ENCODE measurements around the gene UBQLN1.

Gene UBQLN1

GRCh38 chr9:83701769-83702168 lies 6.0 kb downstream of the UBQLN1 start:
- Histone ChIP-seq H3K4me3 (no peak overlapping the region), H3K27ac (no peak overlapping the region), H3K4me1 (peaks cover 9 to 85% (median 14%) of the 10 kb centered on the region in 10 experiments; a peak in 18 of 20 replicates), H3K27me3 (no peaks in the 10 kb centered on the region), H3K36me3 (peaks cover 0 to 67% (median 39%) of the 10 kb centered on the region in 11 experiments; a peak in 18 of 22 replicates), H3K9ac (no peak overlapping the region), H3K4me2 (peak overlapping the region in 3 of 11 experiments; percentile 10 to 47 (median 15); a peak in 2 of 22 replicates), H3K9me3 (replicated peaks in 1 of 11) (peaks cover 0 to 16% (median 11%) of the 10 kb centered on the region in 11 experiments; a peak in 17 of 22 replicates), H4K20me1 (peaks cover 92 to 100% (median 100%) of the 10 kb centered on the region in 11 experiments)
- TF ChIP-seq Cebpa-rat (IDR thresholded peaks at IDR 0.05) = no peak

- H3K36me3 ChIP-seq = peaks cover 0 to 71% (median 41%) of the 10 kb centered on the region in 11 experiments; a peak in 18 of 22 replicates
- peaks cover 9 to 90% (median 12%) of the 10 kb centered on the region in 10 experiments; a peak in 18 of 20 replicates for H3K4me1 ChIP-seq
- peaks cover 95 to 100% (median 100%) of the 10 kb centered on the region in 11 experiments for H4K20me1 ChIP-seq
- no peak overlapping the region for H3K9ac ChIP-seq
- TF ChIP-seq Cebpa-rat (IDR thresholded peaks at IDR 0.05) = no peak
- no peak overlapping the region for H3K27ac ChIP-seq
- no peaks in the 10 kb centered on the region for H3K27me3 ChIP-seq
- no peak overlapping the region for H3K4me3 ChIP-seq
- H3K4me2 ChIP-seq = peak overlapping the region in 2 of 11 experiments; percentile 15 to 47; a peak in 1 of 22 replicates
- peaks cover 0 to 16% (median 11%) of the 10 kb centered on the region in 11 experiments; a peak in 17 of 22 replicates for H3K9me3 ChIP-seq (replicated peaks in 1 of 11)
Measured at GRCh38 chr9:83701286-83701685, 6.5 kb downstream of the UBQLN1 start.

- H3K36me3 ChIP-seq = peaks cover 0 to 55% (median 28%) of the 10 kb centered on the region in 11 experiments; a peak in 16 of 22 replicates
- H3K27ac ChIP-seq = no peak overlapping the region
- H3K9me3 ChIP-seq (replicated peaks in 1 of 11) = peaks cover 0 to 6% (median 2%) of the 10 kb centered on the region in 11 experiments; a peak in 5 of 22 replicates
- TF ChIP-seq Cebpa-rat (IDR thresholded peaks at IDR 0.05) = no peak
- no peak overlapping the region for H3K4me3 ChIP-seq
- no peak overlapping the region for H3K9ac ChIP-seq
- peaks cover 0 to 88% (median 0%) of the 10 kb centered on the region in 10 experiments; a peak in 8 of 20 replicates for H3K4me1 ChIP-seq
- no peaks in the 10 kb centered on the region for H3K27me3 ChIP-seq
- H4K20me1 ChIP-seq = peaks cover 97 to 100% (median 100%) of the 10 kb centered on the region in 11 experiments
- peak overlapping the region in 2 of 11 experiments; percentile 2 to 32; a peak in 2 of 22 replicates for H3K4me2 ChIP-seq
Measured at GRCh38 chr9:83699615-83700014, 8.1 kb downstream of the UBQLN1 start.

GRCh38 chr9:83698976-83699585 lies 8.7 kb downstream of the UBQLN1 start:
- Histone ChIP-seq H3K9ac (no peak overlapping the region), H3K27ac (no peak overlapping the region), H3K36me3 (peaks cover 0 to 50% (median 23%) of the 10 kb centered on the region in 11 experiments; a peak in 15 of 22 replicates), H4K20me1 (peaks cover 97 to 100% (median 100%) of the 10 kb centered on the region in 11 experiments), H3K27me3 (no peaks in the 10 kb centered on the region), H3K4me3 (no peak overlapping the region), H3K4me2 (peak overlapping the region in 2 of 11 experiments; percentile 2 to 32; a peak in 2 of 22 replicates), H3K9me3 (replicated peaks in 1 of 11) (peaks cover 0 to 6% (median 0%) of the 10 kb centered on the region in 11 experiments; a peak in 2 of 22 replicates), H3K4me1 (peaks cover 0 to 82% (median 0%) of the 10 kb centered on the region in 10 experiments; a peak in 8 of 20 replicates)
- TF ChIP-seq Cebpa-rat (IDR thresholded peaks at IDR 0.05) = no peak

- no peaks in the 10 kb centered on the region for H3K9me3 ChIP-seq (replicated peaks in 1 of 11)
- H3K4me2 ChIP-seq = no peak overlapping the region
- peaks cover 99 to 100% (median 100%) of the 10 kb centered on the region in 11 experiments for H4K20me1 ChIP-seq
- H3K27ac ChIP-seq = no peak overlapping the region
- no peak overlapping the region for H3K9ac ChIP-seq
- H3K4me1 ChIP-seq = peaks cover 0 to 37% (median 0%) of the 10 kb centered on the region in 10 experiments; a peak in 8 of 20 replicates
- H3K36me3 ChIP-seq = peaks cover 0 to 17% (median 11%) of the 10 kb centered on the region in 11 experiments; a peak in 12 of 22 replicates
- H3K4me3 ChIP-seq = no peak overlapping the region
- TF ChIP-seq Cebpa-rat (IDR thresholded peaks at IDR 0.05) = no peak
- H3K27me3 ChIP-seq = no peaks in the 10 kb centered on the region
Measured at GRCh38 chr9:83691492-83691891, 16.3 kb downstream of the UBQLN1 start.

GRCh38 chr9:83688921-83689320 lies 18.8 kb downstream of the UBQLN1 start:
- Histone ChIP-seq H3K4me2 (no peak overlapping the region), H3K9me3 (replicated peaks in 1 of 11) (no peaks in the 10 kb centered on the region), H3K27me3 (no peaks in the 10 kb centered on the region), H3K9ac (no peak overlapping the region), H4K20me1 (peaks cover 99 to 100% (median 100%) of the 10 kb centered on the region in 11 experiments), H3K4me1 (peaks cover 0 to 22% (median 0%) of the 10 kb centered on the region in 10 experiments; a peak in 3 of 20 replicates), H3K27ac (no peak overlapping the region), H3K36me3 (peaks cover 13 to 32% (median 26%) of the 10 kb centered on the region in 11 experiments; a peak in 21 of 22 replicates), H3K4me3 (no peak overlapping the region)
- TF ChIP-seq Cebpa-rat (IDR thresholded peaks at IDR 0.05) = no peak

- Histone ChIP-seq H4K20me1 (peaks cover 71 to 100% (median 95%) of the 10 kb centered on the region in 11 experiments), H3K4me1 (no peaks in the 10 kb centered on the region), H3K9ac (no peak overlapping the region), H3K4me2 (no peak overlapping the region), H3K36me3 (peaks cover 82 to 95% (median 87%) of the 10 kb centered on the region in 11 experiments), H3K9me3 (replicated peaks in 1 of 11) (no peaks in the 10 kb centered on the region), H3K27me3 (no peaks in the 10 kb centered on the region), H3K4me3 (no peak overlapping the region), H3K27ac (no peak overlapping the region)
- TF ChIP-seq Cebpa-rat (IDR thresholded peaks at IDR 0.05) = no peak
Measured at GRCh38 chr9:83681490-83681889, 26.3 kb downstream of the UBQLN1 start.

- Histone ChIP-seq H3K4me3 (no peak overlapping the region), H3K9me3 (replicated peaks in 1 of 11) (no peaks in the 10 kb centered on the region), H3K4me1 (no peaks in the 10 kb centered on the region), H3K9ac (no peak overlapping the region), H3K27me3 (no peaks in the 10 kb centered on the region), H3K4me2 (no peak overlapping the region), H4K20me1 (peaks cover 59 to 100% (median 89%) of the 10 kb centered on the region in 11 experiments), H3K27ac (no peak overlapping the region), H3K36me3 (peaks cover 94 to 100% (median 98%) of the 10 kb centered on the region in 11 experiments)
- no peak for TF ChIP-seq Cebpa-rat (IDR thresholded peaks at IDR 0.05)
Measured at GRCh38 chr9:83680233-83680632, 27.5 kb downstream of the UBQLN1 start.

GRCh38 chr9:83677596-83677995 lies 30.2 kb downstream of the UBQLN1 start:
- no peaks in the 10 kb centered on the region for H3K27me3 ChIP-seq
- no peak overlapping the region for H3K4me3 ChIP-seq
- H3K36me3 ChIP-seq = peaks cover 97 to 100% (median 99%) of the 10 kb centered on the region in 11 experiments
- H3K4me1 ChIP-seq = no peaks in the 10 kb centered on the region
- H3K9me3 ChIP-seq (replicated peaks in 1 of 11) = no peaks in the 10 kb centered on the region
- H4K20me1 ChIP-seq = peaks cover 41 to 100% (median 88%) of the 10 kb centered on the region in 11 experiments
- H3K27ac ChIP-seq = no peak overlapping the region
- no peak for TF ChIP-seq Cebpa-rat (IDR thresholded peaks at IDR 0.05)
- no peak overlapping the region for H3K4me2 ChIP-seq
- no peak overlapping the region for H3K9ac ChIP-seq

All from BLaER1 treated with 17β-estradiol and CSF1 and Interleukin-3, amounts not matched to agents 10 nM and 100 nM (cell line).